Breast epithelium (tissue), 4 donors: ENCODE data around the gene BCL2. TPM values are rescaled to one million over a fixed set of nuclear protein-coding genes. Genes with fewer than 3 reads are reported as not detected.

ENCODE experiments used
- DNase-seq, 2 donors: peaks; one replicate each; pipeline ENCODE4 v3.0.0-alpha.2; 2019; ENCODE audit warnings: low spot score in 2 of 2
- H3K27ac ChIP-seq, 2 donors: fragments of 200-600 bp; sonication (generic) in 1 of 2; one replicate each; pipeline ENCODE4 v1.5.1; 2016 to 2019; ENCODE audit warnings: mild to moderate bottlenecking in 1 of 2
- H3K27me3 ChIP-seq, 2 donors: fragments of 200-600 bp; sonication (generic) in 1 of 2; one replicate each; pipeline versions ENCODE4 v1.5.1 to v1.6.0; 2017 to 2019; ENCODE audit warnings: control low read depth in 1 of 2, mild to moderate bottlenecking in 1 of 2
- H3K36me3 ChIP-seq: fragments of 200-600 bp; one replicate; pipeline ENCODE4 v1.5.1; 2019
- H3K4me1 ChIP-seq, 2 donors: fragments of 200-600 bp; sonication (generic); one replicate each; pipeline ENCODE4 v1.5.1; 2016 to 2019; ENCODE audit warnings: control low read depth in 1 of 2
- H3K4me3 ChIP-seq, 3 donors: fragments of 200-600 bp; sonication (generic); 1 replicate in 2 of 3; 2 replicates in 1 of 3; pipeline ENCODE4 v1.5.1; 2016 to 2019; ENCODE audit warnings: mild to moderate bottlenecking in 3 of 3, moderate library complexity in 2 of 3
- H3K9me3 ChIP-seq, 2 donors: fragments of 200-600 bp; sonication (generic) in 1 of 2; one replicate each; pipeline ENCODE4 v1.5.1; 2016 to 2019; ENCODE audit warnings: control low read depth in 1 of 2
- CTCF ChIP-seq, 3 donors: fragments of 450-650 bp; IDR thresholded peaks; one replicate each; pipeline ENCODE4 v1.5.1; 2016 to 2017; ENCODE audit warnings: antibody characterized with exemption in 3 of 3, mild to moderate bottlenecking in 3 of 3, moderate library complexity in 3 of 3
- POLR2A ChIP-seq: fragments of 450-650 bp; IDR thresholded peaks from one replicate; pipeline ENCODE4 v1.6.1; 2016; ENCODE audit warnings: antibody characterized with exemption, mild to moderate bottlenecking, moderate library complexity
- POLR2AphosphoS5 ChIP-seq, 3 donors: sonication (generic); formaldehyde crosslinking; IDR thresholded peaks; one replicate each; pipeline ENCODE4 v1.6.1; 2017; ENCODE audit warnings: antibody characterized with exemption in 3 of 3
- intact Hi-C: fragments of 100-400 bp; cut with DNase I; formaldehyde crosslinking; loops from one replicate; pipeline ENCODE4 v1.15.1; 2023; ENCODE audit warnings: low total_unique reads
- total RNA-seq, 3 donors: library from RNA; depleted of rRNA; stranded (reverse); fragments of >200 nt; gene quantifications; one replicate each; pipeline ENCODE4 v1.1.0, GENCODE V29; 2016

BCL2 gene
- total RNA-seq, 3 donors from 2014 or later, result 41.3 to 82.5 (median 43.6) TPM

DNA sequence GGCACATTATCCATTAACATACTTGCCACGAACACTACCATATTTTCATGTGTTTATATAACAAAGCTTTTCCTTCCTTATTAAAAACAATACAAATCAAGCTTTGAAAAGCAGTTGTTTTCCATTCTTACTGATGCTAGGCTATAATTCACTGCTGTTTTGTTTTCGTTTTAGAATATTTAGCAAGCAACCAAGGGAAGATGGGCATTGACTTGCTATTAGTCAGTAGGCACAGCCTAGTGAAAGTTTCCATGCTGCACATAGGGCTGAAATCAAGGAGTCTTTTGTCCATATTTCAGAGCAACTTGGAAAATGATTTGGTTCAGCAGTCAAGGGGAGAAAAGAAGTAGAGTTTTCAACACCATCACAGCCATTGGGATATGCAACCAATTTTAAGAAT lies 31.3 kb downstream of the BCL2 start:
- Histone ChIP-seq H3K4me3 (no peak overlapping the region), H3K36me3 (no peaks in the 10 kb centered on the region), H3K9me3 (no peaks in the 10 kb centered on the region), H3K4me1 (peaks cover 3 to 6% of the 10 kb centered on the region in 2 donors), H3K27ac (no peak overlapping the region), H3K27me3 (no peaks in the 10 kb centered on the region)
- TF ChIP-seq POLR2A (no peak), CTCF (IDR thresholded peaks at IDR 0.05) (no peak), POLR2AphosphoS5 (IDR thresholded peaks at IDR 0.05) (no peak)
- intact Hi-C loops, result no loop called here
- no peak for DNase-seq

DNA sequence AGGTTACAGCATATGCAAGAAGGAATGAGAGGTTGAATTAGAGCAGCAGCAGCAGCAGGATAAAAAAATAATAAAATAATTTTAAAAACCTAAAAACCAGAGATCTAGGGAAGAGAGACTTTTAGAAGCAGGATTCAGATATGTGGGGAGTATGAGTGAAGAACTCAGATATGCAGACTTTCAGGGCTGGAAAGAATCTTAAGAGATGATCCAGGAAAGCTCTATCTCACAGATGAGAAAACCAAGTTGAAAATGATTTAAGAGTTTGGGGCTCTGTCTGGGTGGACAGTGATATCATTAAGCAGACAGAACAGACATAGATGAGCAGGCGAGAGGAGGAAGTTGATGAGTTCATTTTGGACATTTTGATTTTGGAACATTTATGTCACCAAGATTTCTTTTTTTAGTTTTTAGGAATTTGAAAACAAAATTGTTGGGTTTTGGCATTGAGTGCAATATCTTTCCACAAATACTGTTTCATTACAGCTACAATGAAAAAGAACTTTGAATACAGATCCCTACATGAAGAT lies 31.8 kb downstream of the BCL2 start:
- Histone ChIP-seq H3K4me1 (peaks cover 0 to 2% of the 10 kb centered on the region in 2 donors), H3K27ac (no peak overlapping the region), H3K9me3 (no peaks in the 10 kb centered on the region), H3K27me3 (no peaks in the 10 kb centered on the region), H3K4me3 (no peak overlapping the region), H3K36me3 (no peaks in the 10 kb centered on the region)
- no peak for DNase-seq
- intact Hi-C loops, result no loop called here
- no peak for TF ChIP-seq CTCF (IDR thresholded peaks at IDR 0.05)
- no peak for TF ChIP-seq POLR2A
- no peak for TF ChIP-seq POLR2AphosphoS5 (IDR thresholded peaks at IDR 0.05)

DNA sequence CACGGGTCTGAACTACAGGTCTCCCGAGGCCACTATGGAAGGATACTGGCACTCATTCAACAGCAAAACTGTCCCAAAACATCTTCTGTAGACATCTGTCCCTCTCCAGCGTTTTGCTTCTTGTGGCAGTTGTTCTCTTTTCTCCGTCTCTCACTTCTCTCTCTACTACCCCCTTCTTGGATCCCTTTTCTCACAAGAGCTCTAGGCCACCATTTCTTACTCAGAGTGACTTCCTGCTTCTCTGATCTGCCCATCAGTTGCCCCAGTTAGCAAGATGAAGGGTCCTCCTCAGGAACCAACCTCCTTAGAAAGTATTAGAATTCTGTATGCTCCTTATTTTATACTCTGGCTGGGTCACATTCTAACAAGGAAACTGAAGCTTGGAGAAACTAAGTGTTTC lies 32.6 kb downstream of the BCL2 start:
- Histone ChIP-seq H3K27me3 (no peaks in the 10 kb centered on the region), H3K9me3 (no peaks in the 10 kb centered on the region), H3K4me1 (no peaks in the 10 kb centered on the region), H3K27ac (peak overlapping the region in 1 of 2 donors; percentile 63), H3K4me3 (no peak overlapping the region), H3K36me3 (no peaks in the 10 kb centered on the region)
- intact Hi-C loops, result no loop called here
- no peak for DNase-seq
- no peak for TF ChIP-seq POLR2AphosphoS5 (IDR thresholded peaks at IDR 0.05)
- no peak for TF ChIP-seq POLR2A
- no peak for TF ChIP-seq CTCF (IDR thresholded peaks at IDR 0.05)

- Histone ChIP-seq H3K27ac (no peak overlapping the region), H3K4me3 (no peak overlapping the region), H3K27me3 (no peaks in the 10 kb centered on the region), H3K36me3 (no peaks in the 10 kb centered on the region), H3K4me1 (no peaks in the 10 kb centered on the region), H3K9me3 (no peaks in the 10 kb centered on the region)
- no peak for DNase-seq
- TF ChIP-seq POLR2A (no peak), POLR2AphosphoS5 (IDR thresholded peaks at IDR 0.05) (no peak), CTCF (IDR thresholded peaks at IDR 0.05) (no peak)
- intact Hi-C loops, result no loop called here
These were observed 34.5 kb downstream of the BCL2 start for GRCh38 chr18:63284827-63285733.

DNA sequence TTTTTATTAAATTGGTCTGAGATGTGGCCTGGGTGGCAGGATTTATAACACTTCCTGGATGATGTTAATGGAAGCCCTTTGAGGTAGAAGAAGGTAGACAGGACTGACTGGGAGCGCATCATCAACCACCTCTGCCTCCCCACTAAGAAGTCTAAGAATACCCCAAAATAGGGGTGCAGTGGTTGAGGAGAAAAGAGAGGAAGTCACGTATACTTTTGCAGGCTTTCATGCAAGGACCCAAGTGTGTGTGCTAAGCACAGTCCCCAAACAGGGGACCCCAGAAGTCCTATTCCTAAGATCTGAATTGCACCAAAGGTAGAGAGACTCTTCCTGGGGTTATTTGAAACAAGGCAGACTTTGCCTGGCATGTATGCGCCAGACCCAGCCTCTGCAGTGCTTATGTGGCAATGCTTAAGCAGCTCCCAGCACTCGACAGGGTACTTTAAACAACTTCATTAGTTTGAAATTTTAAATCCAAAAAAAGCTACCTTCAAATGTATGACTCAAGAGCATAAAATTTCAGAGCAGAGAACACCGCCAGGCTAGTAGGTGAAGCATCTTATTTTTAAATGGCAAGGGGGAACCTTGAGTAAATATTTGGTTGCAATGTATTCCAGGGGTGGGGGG lies 35.3 kb downstream of the BCL2 start:
- Histone ChIP-seq H3K36me3 (no peaks in the 10 kb centered on the region), H3K27me3 (no peaks in the 10 kb centered on the region), H3K27ac (no peak overlapping the region), H3K4me3 (no peak overlapping the region), H3K4me1 (no peaks in the 10 kb centered on the region), H3K9me3 (no peaks in the 10 kb centered on the region)
- no peak for DNase-seq
- TF ChIP-seq CTCF (IDR thresholded peaks at IDR 0.05) (no peak), POLR2A (no peak), POLR2AphosphoS5 (IDR thresholded peaks at IDR 0.05) (no peak)
- intact Hi-C loops, result no loop called here
